K562 (cell line): ENCODE results near the gene CAMP. TPM values are rescaled to one million over a fixed set of nuclear protein-coding genes. Genes with fewer than 3 reads are reported as not detected.

Experiments used
- ATAC-seq: fragments of 200-7000 bp; cut with Tn5 transposase; 3 replicates; pipeline ENCODE4 v1.9.1; 2020; ENCODE audit warnings: moderate library complexity
- BruUV-seq: library from RNA; stranded (reverse); fragments of 400-500 nt; replicated peaks from 2 replicates; lab custom pipeline; 2021; lab: Mats Ljungman, UMichigan
- CTCF ChIA-PET: fragments of 300-600 bp; formaldehyde crosslinking; extraction: SDS; loops from one replicate; lab custom pipeline; 2021; ENCODE audit warnings: low intra/inter-chr PET ratio; lab: Yijun Ruan, JAX
- POLR2A ChIA-PET: fragments of 300-600, 350-650 bp; sonication (Branson Sonifier 250); formaldehyde crosslinking; extraction: SDS; loops from one replicate; lab custom pipeline; 2021; ENCODE audit warnings: antibody characterized with exemption, inconsistent platforms; lab: Yijun Ruan, JAX
- DNase-seq, 4 experiments: peaks; one replicate each; pipeline versions ENCODE4 v3.0.0 to v3.0.0-alpha.2; 2011 to 2018; ENCODE audit warnings: low spot score in 3 of 4, mixed read lengths in 3 of 4; ENCODE audit errors: extremely low read depth in 1 of 4
- FAIRE-seq: peaks from 2 replicates; lab custom pipeline; 2011; peaks lifted over from hg19 to GRCh38; lab: Jason Lieb, UNC
- H2AFZ ChIP-seq: 2 replicates; pipeline ENCODE4 v1.6.0; 2011; ENCODE audit warnings: low read depth, low read length, control low read depth, inconsistent platforms
- H3K27ac ChIP-seq: fragments of 200-600 bp; 3 replicates; pipeline ENCODE4 v1.8.0; 2011; ENCODE audit warnings: low read depth, mild to moderate bottlenecking, control low read depth, inconsistent platforms, low read length, moderate library complexity, mixed read lengths; ENCODE audit errors: extremely low read depth
- H3K27me3 ChIP-seq, 2 experiments: fragments of 300-600 bp in 1 of 2; 2 replicates in 1 of 2; 3 replicates in 1 of 2; pipeline versions ENCODE4 v1.6.0 to v1.8.0; 2011; ENCODE audit warnings: inconsistent platforms in 2 of 2, low read length in 2 of 2, mild to moderate bottlenecking in 1 of 2, mixed read lengths in 1 of 2, moderate library complexity in 1 of 2; ENCODE audit not compliant: control insufficient read depth in 2 of 2, insufficient read depth in 2 of 2
- H3K36me3 ChIP-seq: fragments of 300-600 bp; 3 replicates; pipeline ENCODE4 v1.8.0; 2011; ENCODE audit warnings: mild to moderate bottlenecking, low read length, inconsistent platforms; ENCODE audit not compliant: control insufficient read depth, insufficient read depth
- H3K4me1 ChIP-seq, 2 experiments: fragments of 200-600 bp in 1 of 2; replicated peaks in 1 of 2; 2 replicates in 1 of 2; 3 replicates in 1 of 2; pipeline versions ENCODE4 v1.5.1 to v1.8.0; 2011; ENCODE audit warnings: inconsistent platforms in 2 of 2, low read length in 2 of 2, mild to moderate bottlenecking in 1 of 2, mixed read lengths in 1 of 2, moderate library complexity in 1 of 2; ENCODE audit not compliant: control insufficient read depth in 2 of 2, insufficient read depth in 2 of 2
- H3K4me2 ChIP-seq: 2 replicates; pipeline ENCODE4 v1.6.1; 2011; ENCODE audit warnings: low read length, control low read depth, inconsistent platforms, mixed read lengths; ENCODE audit not compliant: insufficient read depth
- H3K4me3 ChIP-seq: fragments of 200-600 bp; sonication (generic), shearing (Covaris generic); 2 replicates; pipeline ENCODE4 v1.5.1; 2016; ENCODE audit warnings: control low read depth, inconsistent platforms
- H3K79me2 ChIP-seq: fragments of 200-600 bp; 3 replicates; pipeline ENCODE4 v1.8.0; 2011; ENCODE audit warnings: low read length, inconsistent platforms; ENCODE audit not compliant: control insufficient read depth, insufficient read depth
- H3K9ac ChIP-seq, 2 experiments: 2 replicates each; pipeline versions ENCODE4 v1.6.0 to v1.6.1; 2011; ENCODE audit warnings: low read depth in 2 of 2, low read length in 2 of 2, control low read depth in 1 of 2, inconsistent platforms in 1 of 2, mild to moderate bottlenecking in 1 of 2, mixed read lengths in 1 of 2; ENCODE audit not compliant: insufficient read depth in 1 of 2
- H3K9me1 ChIP-seq: one replicate; pipeline ENCODE4 v1.6.0; 2011; ENCODE audit warnings: inconsistent platforms, mild to moderate bottlenecking, low read length, moderate library complexity; ENCODE audit not compliant: control insufficient read depth, insufficient read depth
- H3K9me3 ChIP-seq: replicated peaks from 2 replicates; pipeline ENCODE4 v1.5.1; 2011; ENCODE audit warnings: low read depth, low read length, inconsistent platforms; ENCODE audit not compliant: control insufficient read depth, insufficient read depth
- H4K20me1 ChIP-seq: replicated peaks from 2 replicates; pipeline ENCODE4 v1.6.1; 2011; ENCODE audit warnings: low read length, inconsistent platforms, mixed read lengths; ENCODE audit not compliant: control insufficient read depth, insufficient read depth
- CCAR2 ChIP-seq: fragments of 200-400 bp; formaldehyde crosslinking; IDR thresholded peaks from 2 replicates; pipeline ENCODE4 v1.6.1; 2017; ENCODE audit warnings: mild to moderate bottlenecking, low read depth, low read length
- EP300 ChIP-seq: IDR thresholded peaks from 2 replicates; pipeline ENCODE4 v1.6.1; 2012; ENCODE audit warnings: low read length, improper control_type of control experiment
- ZNF592 ChIP-seq: fragments of 450-650 bp; IDR thresholded peaks from 2 replicates; pipeline ENCODE4 v1.6.1; 2017; ENCODE audit warnings: antibody characterized with exemption, mild to moderate bottlenecking
- ZNF639 ChIP-seq, 2 experiments: fragments of 200-800 bp in 1 of 2; sonication (Bioruptor generic) in 1 of 2; sonication (generic) in 1 of 2; formaldehyde crosslinking in 1 of 2; IDR thresholded peaks in 1 of 2; conservative IDR thresholded peaks in 1 of 2; 2 replicates each; pipeline versions ENCODE4 v1.5.0 to v1.6.1; 2016 to 2020; ENCODE audit warnings: missing compliant biosample characterization in 1 of 2, missing genetic modification characterization in 1 of 2, missing genetic modification reagents in 1 of 2
- WGBS: fragments of 100-300 bp; shearing (Covaris generic); methylation state at CpG from one replicate; pipeline ENCODE4 v1.1.6; 2016; ENCODE audit warnings: low coverage, mixed read lengths; ENCODE audit not compliant: insufficient coverage; ENCODE audit errors: missing lambda C conversion rate; 5-methylcytosine and 5-hydroxymethylcytosine counted together
- in situ Hi-C: fragments of 300-500 bp; cut with MboI; formaldehyde crosslinking; loops from 4 replicates; pipeline ENCODE4 v1.15.0; 2018; ENCODE audit warnings: inconsistent platforms, mixed read lengths
- intact Hi-C: fragments of 100-400 bp; cut with micrococcal nuclease; formaldehyde crosslinking; loops from 2 replicates; pipeline ENCODE4 v1.14.2; 2022
- polyA plus RNA-seq, 8 experiments: library from polyadenylated mRNA; depleted of rRNA in 4 of 8; stranded (reverse) in 5 of 8; unstranded in 3 of 8; fragments of >200 nt; fragmentation: Nextera tagmentation in 2 of 8; fragmentation: Illumina TruSeq in 1 of 8; extraction: Ambion mirVana in 2 of 8; extraction: Trizol in 1 of 8; gene quantifications; 2 replicates each; pipeline versions ENCODE4 v1.2.1 to v1.2.3, GENCODE V29; 2011 to 2014; ENCODE audit warnings: inconsistent platforms in 1 of 8, missing spikeins in 1 of 8
- total RNA-seq, 7 experiments: library from RNA; depleted of rRNA in 6 of 7; stranded (reverse); fragments of >200 nt in 6 of 7; fragmentation: Illumina TruSeq in 2 of 7; extraction: Trizol in 2 of 7; gene quantifications; 2 replicates each; pipeline versions ENCODE4 v1.2.1 to v1.2.3, GENCODE V29; 2011 to 2021; ENCODE audit warnings: low replicate concordance in 1 of 7
- TF ChIP-seq, protein P1 (sequence below), 2 experiments: fragments of 450-650 bp in 1 of 2; sonication (generic) in 1 of 2; formaldehyde crosslinking in 1 of 2; IDR thresholded peaks; 2 replicates each; pipeline versions ENCODE4 v1.7.1 to v1.9.0; 2016 to 2022; ENCODE audit warnings: inconsistent platforms in 1 of 2, mild to moderate bottlenecking in 1 of 2, missing genetic modification reagents in 1 of 2

CAMP gene
- total and polyA plus RNA-seq, 9 of the 15 experiments (the other 6 are each of a cell fraction or from before 2014, with no cell fraction given), result 0.22 TPM; not detected in 8

DNA sequence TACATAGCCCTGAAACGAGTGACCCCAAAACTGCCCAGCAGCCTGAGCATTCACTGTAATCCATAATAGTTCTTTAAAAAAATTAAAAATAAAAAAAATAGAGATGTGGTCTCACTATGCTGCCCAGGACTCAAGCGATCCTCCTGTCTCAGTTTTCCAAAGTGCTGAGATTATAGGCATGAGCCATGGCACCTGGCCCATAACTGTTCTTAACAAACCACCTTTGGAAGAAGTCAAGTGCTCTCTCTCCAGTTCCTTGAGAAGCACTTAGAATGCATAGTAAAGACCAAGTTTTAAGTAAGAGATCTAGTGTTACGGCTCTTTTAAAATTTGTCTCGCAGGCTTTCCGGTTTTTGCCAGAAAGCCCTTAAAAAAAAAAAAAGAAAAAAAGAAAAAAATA is 43.3 kb upstream of the CAMP start:
- no peak for ATAC-seq
- in situ Hi-C loops, result no loop called here
- WGBS, result 56% methylated on average over 5 of the region's 5 CpGs
- TF ChIP-seq, protein P1, sequence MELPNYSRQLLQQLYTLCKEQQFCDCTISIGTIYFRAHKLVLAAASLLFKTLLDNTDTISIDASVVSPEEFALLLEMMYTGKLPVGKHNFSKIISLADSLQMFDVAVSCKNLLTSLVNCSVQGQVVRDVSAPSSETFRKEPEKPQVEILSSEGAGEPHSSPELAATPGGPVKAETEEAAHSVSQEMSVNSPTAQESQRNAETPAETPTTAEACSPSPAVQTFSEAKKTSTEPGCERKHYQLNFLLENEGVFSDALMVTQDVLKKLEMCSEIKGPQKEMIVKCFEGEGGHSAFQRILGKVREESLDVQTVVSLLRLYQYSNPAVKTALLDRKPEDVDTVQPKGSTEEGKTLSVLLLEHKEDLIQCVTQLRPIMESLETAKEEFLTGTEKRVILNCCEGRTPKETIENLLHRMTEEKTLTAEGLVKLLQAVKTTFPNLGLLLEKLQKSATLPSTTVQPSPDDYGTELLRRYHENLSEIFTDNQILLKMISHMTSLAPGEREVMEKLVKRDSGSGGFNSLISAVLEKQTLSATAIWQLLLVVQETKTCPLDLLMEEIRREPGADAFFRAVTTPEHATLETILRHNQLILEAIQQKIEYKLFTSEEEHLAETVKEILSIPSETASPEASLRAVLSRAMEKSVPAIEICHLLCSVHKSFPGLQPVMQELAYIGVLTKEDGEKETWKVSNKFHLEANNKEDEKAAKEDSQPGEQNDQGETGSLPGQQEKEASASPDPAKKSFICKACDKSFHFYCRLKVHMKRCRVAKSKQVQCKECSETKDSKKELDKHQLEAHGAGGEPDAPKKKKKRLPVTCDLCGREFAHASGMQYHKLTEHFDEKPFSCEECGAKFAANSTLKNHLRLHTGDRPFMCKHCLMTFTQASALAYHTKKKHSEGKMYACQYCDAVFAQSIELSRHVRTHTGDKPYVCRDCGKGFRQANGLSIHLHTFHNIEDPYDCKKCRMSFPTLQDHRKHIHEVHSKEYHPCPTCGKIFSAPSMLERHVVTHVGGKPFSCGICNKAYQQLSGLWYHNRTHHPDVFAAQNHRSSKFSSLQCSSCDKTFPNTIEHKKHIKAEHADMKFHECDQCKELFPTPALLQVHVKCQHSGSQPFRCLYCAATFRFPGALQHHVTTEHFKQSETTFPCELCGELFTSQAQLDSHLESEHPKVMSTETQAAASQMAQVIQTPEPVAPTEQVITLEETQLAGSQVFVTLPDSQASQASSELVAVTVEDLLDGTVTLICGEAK (IDR thresholded peaks at IDR 0.05), result no peak
- TF ChIP-seq, protein P1 (CRISPR knock-in tag; IDR thresholded peaks at IDR 0.05), result no peak
- no peak for TF ChIP-seq CCAR2
- no peak for TF ChIP-seq ZNF639 (CRISPR knock-in tag; conservative IDR thresholded peaks at IDR 0.05 in 1 of 2, IDR thresholded peaks at IDR 0.05 in 1 of 2)
- TF ChIP-seq ZNF592, result no peak
- TF ChIP-seq EP300, result no peak

More for the DNA sequence above, 43.3 kb upstream of the CAMP start:
- Histone ChIP-seq H3K9ac (no peak overlapping the region), H3K4me3 (no peak overlapping the region), H3K27me3 (no peaks in the 10 kb centered on the region; a peak in 1 of 5 replicates), H3K79me2 (peaks cover 50% of the 10 kb centered on the region), H3K27ac (no peak overlapping the region), H3K9me1 (no peaks in the 10 kb centered on the region), H2AFZ (no peak overlapping the region), H3K9me3 (no peaks in the 10 kb centered on the region), H3K4me2 (no peak overlapping the region), H4K20me1 (0 out of 2 replicates have a peak, but pooled peaks cover 5% of the 10 kb centered on the region), H3K4me1 (no peaks in the 10 kb centered on the region; a peak in 1 of 5 replicates), H3K36me3 (peaks cover 96% of the 10 kb centered on the region)
- FAIRE-seq (no peak), DNase-seq (no peak)
- POLR2A ChIA-PET, result no interaction called here
- BruUV-seq, result no TSS peak
- CTCF ChIA-PET, result no interaction called here
- intact Hi-C loops, result no loop called here
